Left forelimb (tissue), 1 donor: ENCODE data around the gene MLKL.
"Not testable (repeated sequence)": the region's sequence is repeated elsewhere in the genome, so short reads cannot be mapped to it uniquely, and the experiment has no call there.

Experiments
- DNase-seq: peaks from one replicate; pipeline ENCODE4 v3.0.0-alpha.2; 2018; ENCODE audit warnings: low spot score

Gene MLKL

DNA sequence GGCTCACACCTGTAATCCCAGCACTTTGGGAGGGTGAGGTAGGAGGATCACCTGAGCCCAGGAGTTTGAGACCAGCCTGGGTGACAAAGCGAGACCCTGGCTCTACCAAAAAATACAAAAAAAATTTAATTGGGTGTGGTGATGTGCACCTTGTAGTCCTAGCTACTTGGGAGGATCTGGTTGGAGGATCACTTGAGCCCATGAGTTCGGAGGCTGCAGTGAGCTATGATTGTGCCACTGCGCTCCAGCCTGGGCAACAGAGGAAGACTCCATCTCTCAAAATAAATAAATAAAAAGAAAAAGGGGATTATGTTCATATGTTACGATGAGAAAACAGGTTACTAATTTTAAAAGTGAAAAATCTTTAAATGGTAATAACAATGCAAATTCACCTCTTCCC, 996 bp downstream of the MLKL start:
- DNase-seq, result no peak

DNA sequence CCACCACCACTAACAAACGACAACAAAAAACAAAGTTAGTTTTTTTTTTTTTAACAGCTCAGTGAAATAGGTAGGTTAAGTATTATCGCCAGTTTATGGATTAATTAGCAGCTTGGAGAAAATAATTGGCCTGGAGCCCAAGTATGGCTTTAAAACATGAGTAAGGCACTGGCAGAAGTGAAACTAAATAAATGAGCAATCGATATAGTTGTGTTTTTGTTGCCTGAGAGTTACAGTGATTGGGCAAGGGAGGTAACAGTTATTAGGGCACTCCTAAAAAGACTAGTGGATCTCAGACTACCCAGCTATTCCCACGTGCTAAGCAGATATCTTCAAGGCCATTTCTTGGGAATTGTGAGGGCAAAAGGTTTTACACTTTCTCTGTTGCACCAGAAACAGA, 2.4 kb downstream of the MLKL start:
- no peak for DNase-seq

DNA sequence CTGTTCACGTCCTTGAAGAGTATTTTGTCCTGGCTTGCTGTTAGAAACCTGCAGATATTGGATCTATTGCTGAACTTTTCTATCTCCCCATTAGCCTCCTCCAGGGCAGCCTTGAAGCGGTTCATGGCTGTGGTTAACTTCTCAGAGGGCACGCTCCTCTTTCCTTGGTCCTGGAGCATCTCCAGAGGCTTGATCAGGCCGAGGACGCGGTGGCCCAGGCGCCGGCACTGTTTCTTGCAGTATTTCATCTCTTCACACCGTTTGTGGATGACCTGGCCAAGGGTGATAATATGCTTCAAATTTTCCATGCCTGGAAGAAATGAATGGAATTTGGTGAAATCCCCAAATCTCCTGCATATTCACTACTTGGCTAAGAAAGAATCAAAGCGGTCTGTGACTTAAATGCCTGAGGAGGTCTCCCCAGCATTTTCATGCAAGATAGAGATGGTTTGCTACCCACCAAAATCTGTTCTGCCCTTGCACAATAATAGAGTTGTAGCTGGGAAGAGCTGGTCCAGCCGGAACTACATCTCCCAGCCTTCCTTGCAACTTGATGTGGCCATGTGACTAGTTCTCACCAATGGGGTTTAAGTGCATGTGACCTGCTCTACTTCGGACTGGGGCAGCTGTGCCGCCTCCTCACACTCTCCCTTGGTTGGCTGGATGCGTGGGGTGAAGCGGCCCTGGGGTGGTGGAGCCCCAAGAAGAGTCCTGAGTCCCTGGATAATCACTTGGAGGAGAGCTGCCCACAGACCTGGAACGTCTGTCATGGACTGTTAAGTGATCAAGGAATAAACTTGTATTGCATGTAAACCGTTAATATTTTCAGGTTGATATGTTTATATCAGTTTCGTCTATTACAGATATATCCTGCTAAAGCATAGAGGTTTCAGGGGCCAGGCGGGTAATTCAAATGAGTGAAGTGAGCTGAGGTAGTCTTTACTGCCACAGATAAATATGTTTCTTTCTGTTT, 4.9 kb downstream of the MLKL start:
- peak; percentile 80 for DNase-seq

DNA sequence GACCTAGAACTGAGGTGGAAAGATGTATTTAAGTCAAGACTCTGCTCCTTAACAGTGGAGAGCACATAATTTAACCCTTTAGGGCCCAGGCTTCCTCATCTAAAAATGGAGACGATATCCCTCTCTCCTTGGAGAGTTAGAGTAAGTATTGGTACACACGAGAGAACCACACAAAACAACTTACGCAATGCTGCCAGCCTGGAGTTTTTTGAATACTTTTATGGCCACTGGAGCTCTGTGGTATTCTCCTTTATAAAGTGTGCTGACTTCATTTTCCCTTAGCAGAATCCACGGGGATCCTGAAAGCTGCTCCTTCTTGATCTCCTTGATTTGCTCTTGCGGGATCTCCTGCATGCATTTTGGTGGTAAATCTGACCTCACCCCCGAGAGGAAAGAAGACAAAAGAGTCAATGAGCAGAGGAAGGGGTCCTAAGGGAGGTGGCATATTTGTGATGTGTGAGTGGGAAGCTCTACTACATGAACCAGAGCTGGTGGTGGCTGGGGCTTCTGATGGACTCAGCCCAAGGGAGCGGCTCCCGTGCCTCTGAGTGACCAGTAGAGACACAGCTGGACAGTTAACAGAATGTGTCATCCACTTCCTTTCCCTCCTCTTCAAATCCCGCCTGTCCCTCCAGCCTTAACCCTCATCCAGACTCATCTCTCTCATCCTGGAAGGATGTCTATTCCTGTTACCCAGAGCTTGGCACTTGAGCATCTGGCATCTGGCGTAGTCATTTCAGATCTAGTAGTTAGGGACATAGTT, 9.4 kb downstream of the MLKL start:
- no peak for DNase-seq

DNA sequence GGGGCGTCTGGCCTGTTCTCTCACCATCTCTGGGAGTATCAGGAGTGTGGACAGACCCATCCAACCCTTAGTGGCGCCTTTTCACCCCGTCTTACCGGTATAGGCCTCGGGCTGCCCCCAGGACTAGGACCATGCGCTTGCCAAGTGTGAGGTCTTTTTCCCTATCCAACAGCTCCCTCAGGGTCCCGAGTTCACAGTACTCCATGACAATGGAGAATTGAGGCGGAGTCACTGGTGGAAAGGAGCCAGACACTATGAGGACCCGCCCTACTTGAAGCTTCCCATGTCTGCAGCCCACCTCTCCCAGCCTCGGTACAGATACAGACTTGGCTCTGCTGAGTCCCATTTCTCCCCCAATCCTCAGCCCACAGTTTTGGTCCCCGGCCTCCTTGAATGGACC, 18.1 kb downstream of the MLKL start:
- DNase-seq, result no peak

DNA sequence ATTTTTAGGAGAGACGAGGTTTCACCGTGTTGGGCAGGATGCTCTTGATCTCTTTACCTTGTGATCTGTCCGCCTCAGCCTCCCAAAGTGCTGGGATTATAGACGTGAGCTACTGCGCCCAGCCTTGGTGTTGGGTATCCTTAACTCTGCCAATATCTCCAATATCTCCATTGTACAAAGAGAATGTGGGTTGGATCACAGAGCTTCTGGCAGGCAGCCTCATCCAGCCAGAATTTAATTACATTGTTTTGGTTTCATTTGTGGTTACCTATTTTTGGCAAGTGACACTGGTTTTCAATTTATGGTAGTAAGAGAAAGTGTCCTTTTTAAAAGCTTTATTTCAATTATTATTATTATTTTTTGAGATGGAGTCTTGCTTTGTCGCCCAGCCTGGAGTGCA, 20.0 kb downstream of the MLKL start:
- DNase-seq, result no peak

DNA sequence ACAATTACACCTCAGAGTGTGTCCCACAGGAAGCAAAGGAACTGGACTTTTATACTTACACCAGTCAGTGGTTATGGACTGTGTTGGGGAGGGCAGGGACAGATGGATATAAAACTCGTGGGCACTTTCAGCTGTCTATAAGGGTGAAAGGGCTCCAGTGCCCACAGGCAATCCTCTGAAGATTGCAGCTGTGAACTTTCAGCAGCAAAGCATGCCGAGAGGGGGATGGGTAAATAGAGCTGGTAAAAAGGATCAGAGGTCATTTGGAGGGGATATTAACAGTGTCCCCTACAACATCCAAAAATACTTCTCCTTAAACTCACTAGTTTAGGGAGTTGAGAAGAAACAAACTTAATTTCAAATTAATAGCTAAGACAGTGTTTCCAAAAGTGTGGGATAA, 20.7 kb downstream of the MLKL start:
- no peak for DNase-seq

DNA sequence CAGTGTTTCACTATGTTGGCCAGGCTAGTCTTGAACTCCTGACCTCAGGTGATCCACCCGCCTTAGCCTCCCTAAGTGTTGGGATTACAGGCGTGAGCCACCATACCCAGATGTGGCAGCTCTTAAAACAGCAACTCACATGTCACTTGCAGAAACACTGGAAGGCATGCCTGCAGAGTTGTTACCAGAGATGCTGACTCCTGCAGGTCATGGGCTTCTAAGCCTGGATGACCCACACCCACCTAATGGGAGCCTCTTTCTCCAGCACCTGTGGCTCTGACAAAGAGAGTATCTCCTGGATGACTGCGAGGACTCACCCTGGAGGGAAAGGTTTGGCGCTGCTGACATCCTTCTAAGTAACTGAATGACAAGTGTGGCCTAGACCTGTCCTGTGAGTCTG, 22.8 kb downstream of the MLKL start:
- no peak for DNase-seq

DNA sequence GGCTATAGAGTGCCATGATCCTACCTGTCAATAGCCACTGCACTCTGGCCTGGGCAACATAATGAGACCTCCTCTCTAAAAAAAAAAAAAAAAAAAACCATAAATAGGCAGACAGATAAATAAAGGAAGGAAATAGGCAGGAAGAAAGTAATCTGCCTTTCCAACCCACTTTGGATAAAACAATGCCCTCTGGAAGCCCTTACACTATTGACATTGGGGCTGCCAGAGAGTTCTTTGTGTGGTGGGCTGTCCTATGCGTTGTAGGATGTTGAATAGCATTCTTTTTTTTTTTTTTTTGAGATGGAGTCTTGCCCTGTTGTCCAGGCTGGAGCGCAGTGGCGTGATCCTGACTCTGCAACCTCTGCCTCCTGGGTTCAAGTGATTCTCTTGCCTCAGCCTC, 26.8 kb downstream of the MLKL start:
- no peak for DNase-seq

DNA sequence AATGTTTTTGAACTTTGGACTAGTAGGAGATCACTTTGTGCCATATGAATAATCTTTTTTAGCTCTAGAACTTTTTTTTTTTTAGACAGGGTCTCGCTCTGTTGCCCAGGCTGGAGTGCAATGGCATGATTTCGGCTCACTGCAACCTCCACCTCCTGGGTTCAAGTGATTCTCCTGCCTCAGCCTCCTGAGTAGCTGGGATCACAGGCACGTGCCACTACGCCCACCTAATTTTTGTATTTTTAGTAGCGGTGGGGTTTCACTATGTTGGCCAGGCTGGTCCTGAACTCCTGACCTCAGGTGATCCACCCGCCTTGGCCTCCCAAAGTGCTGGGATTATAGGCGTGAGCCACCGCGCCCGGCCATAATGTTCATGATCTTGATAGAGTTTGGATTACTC, 31.8 kb downstream of the MLKL start:
- DNase-seq, result not testable (repeated sequence)

DNA sequence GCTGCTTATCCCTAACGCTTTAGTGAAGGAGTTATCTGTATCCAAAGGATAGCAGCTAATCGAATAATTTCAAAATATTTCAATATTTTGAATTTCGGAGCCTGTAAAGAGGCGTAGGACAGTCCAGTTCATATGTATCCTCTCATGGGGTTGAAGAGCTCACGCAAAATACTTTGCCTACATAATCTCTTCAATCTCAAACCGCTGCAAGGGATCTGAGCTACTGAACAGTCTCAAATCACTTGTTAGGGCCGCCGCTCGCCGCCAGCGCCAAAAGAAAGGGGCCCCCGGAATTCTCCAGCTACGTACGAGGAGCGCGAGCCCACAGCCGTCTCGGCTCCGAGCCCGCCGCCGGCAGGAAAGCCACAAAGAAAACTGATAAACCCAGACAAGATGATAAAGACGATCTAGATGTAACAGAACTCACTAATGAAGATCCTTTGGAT, 33.4 kb downstream of the MLKL start:
- DNase-seq, result peak; percentile 69

DNA sequence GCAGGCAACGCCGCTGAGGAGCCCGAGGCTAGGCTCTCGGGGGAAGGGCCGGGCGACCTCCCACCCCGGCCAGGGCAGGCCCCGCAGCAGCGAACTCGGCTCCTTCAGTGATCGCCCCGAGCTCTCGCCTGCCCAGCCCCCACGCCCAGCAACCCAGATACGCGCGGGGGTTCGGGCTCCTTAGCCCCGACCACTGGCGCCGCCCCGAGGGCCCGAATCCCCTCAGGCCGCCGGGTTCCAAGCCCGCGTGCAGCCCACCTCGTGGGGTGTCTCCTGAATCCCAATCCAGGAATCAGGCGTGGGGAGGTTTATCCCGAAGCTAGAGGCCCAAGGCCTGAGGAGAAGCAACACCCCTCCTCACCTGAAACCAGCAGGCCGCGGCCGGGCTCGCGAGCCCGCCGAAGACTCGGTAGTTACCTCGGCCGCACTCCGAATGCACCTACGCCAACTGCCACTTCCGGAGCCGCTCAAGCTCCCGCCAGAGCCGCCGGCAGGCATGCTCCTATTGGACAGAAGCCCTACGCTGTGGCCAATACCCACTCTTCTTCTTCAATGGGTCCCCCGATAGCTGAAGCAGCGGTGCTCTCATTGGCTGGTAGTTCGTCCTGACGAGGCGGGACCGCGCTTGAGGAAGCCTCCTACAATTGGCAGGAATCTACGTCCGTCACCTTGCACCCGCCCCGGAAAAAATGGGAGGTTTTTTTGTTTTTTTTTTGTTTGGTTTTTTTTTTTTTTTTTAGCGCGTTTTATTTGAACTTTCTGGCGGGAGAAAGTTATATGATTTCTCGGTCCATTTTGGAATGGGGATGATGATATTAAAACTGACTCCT, 34.0 kb downstream of the MLKL start, which contains the start of gene RFWD3:
RFWD3 (minus strand) TSS at position 453 of the 830 bp plus-strand sequence. CDS start 5,428 bp downstream, outside the sequence.
- DNase-seq, result peak; percentile 95

DNA sequence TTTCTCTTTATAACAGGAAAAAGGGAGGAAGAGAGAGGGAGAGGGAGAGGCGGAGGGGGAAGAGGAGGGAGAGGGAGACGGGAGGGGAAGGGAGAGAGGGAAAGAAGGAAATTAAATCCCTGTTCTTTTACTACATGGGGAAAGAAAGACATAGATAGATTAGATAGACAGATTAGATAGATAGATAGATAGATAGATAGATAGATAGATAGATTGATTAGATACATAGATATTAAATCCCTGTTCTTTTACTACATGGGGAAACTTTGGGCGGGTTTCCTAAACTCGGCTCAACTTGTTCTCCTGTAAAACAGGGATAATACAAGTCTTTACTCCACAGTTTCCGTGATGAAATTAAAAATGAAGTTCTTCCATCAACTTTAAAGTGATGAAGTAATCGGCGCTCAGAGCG, 34.6 kb downstream of the MLKL start:
- DNase-seq, result no peak

DNA sequence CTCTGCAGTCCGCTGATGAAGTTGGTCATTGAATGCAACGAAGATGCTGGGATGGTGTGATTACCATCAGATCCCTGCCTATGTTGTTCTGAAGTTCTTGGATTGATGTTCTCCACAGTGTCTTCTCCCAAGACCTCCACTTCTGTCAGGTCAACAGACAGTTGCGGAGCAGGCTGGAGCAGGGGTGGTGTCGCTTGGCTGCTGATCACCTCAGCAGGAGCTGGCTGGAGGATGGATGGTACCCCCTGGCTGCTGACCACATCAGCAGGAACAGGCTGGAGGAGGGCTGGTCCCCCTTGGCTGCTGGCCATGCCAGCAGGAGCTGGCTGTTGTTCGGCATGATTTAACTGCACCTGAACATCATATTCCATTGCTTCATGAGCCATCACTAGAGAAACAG, 39.6 kb downstream of the MLKL start:
- no peak for DNase-seq

DNA sequence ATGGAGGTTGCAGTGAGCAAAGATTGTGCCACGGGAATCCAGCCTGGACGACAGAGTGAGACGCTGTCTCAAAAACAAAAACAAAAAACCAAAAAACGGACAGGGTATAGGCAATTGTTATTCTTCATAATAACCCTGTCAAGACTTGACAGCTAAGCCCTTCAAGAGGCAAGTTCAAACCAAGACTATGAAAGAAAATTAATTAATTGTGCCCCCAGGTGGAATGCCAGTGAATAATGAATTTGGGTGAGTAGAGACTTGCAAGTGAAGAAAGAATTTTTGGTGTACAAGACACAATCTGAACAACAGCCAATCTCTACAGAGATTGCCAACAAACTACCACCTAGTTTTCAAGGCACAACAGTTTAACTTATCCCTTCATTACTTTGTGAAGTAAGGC, 40.3 kb downstream of the MLKL start:
- no peak for DNase-seq

DNA sequence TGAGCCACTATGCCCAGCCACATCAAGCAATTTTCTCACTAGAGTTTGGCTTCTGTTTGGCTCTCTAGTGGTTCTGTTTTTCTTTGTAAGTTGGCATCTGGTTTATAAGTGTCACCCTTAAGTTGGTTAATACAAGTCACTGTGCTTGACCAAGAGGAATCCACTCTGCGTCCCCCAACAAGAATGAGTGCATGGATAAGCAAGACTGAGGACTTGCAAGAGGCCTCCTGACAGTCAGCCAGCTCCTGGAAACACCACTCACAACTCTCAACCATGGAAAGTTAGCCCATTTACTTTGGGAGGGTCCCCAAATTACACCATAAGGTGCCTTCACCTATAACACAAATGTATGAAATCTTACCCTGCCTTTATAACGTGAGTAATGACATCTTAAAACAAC, 41.6 kb downstream of the MLKL start:
- no peak for DNase-seq

DNA sequence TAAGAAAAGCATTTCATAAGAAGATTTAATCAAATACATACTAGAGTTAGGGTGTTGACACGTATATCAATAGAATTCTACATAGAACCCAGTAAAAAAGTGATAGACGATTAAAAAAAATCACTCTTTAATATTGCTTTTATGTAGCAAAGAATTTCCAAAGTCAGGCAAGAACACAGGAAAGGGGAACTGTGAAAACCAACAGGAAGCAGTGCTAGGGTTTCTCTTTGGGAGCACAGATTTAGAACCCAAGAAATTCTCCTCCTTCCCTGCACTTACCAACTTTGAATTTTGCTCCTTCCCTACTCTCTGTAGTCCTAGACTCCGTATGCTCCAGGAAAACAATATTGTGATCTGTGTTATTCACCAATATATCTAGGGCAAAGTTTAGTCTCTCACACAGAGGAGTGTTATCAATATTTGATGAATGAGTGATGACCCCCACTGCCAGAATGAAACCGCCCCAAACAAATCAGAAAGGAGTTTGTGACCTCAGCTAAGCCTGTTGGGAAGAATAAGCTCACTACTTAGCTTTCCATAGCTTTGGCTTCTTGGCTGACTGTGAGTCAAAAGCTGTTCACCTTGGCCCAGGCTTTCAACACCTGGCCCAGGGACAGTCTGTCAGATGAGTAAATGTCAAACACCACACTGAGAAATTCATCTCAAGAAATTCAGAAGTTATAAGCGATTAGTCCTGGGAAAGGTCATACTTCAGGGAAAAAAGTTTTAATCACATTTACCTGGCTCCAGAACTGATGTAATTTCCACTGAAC, 42.6 kb downstream of the MLKL start:
- DNase-seq, result no peak

DNA sequence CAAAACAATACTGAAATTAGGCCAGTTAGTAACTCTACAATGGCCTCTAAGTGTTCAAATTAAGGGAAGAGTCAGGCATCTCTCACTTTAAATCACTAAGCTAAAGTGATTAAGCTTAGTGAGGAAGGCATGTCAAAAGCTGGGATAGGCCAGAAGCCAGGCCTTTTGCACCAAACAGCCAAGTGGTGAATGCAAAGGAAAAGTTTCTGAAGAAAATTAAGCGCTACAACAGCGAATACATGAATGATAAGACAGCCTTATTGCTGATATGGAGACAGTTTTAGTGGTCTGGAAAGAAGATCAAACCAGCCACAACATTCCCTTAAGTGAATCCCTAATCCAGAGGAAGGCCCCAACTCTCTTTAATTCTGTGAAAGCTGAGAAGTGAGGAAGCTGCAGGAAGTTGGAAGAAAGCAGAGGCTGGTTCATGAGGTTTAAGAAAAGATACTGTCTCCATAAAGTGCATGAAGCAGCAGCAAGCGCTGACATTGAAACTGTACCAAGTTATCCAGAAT, 46.1 kb downstream of the MLKL start:
- no peak for DNase-seq

DNA sequence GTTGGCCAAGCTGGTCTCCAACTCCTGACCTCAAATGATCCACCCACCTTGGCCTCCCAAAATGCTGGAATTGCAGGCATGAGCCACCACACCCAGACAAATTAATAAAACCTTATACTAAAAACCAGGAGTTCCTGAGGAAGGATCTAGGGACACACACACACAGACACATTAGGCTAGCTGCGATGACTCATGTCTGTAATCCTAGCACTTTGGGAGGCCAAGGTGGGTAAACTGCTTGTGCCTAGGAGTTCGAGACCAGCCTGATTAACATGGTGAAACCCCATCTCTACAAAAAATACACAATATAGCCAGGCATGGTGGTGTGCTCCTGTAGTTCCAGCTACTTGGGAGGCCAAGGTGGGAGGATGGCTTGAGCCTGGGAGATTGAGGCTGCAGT, 47.8 kb downstream of the MLKL start:
- not testable (repeated sequence) for DNase-seq

DNA sequence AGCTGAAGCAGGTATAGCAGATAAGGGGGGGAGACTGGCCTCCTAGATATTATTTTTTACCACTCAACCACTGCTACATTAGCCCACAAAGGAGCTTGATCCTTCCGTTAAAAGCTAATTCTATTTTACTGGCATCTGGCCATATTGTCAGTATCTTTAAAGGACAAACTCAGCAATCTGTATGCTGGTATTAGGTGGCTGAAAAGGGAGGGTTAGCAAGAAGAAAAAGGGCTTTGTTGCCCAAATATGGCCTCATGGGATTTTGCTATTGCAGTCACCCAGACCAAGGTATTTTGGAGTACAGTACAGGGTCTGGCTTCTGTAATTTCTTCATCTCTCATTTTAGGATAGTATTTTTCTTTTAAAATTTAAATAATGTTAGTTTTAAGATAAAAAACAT, 48.4 kb downstream of the MLKL start:
- no peak for DNase-seq

DNA sequence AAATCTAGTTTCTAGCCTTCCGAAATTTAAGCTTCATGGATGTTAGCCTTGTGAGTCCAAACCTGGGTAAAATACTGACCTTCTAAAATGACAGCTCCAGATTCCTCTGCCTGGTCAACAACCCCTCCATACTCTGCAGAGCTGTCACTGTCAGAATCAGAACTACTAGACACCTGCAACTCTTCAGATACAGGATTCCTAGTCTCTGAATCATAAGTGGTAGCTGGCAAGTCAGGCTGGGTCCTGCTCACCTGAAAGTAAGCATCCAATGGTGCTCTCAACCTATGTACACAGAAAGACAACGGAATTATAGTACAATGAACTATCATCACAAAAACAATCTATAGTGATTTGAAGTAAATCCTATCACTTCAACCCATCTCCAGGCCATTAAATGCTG, 48.8 kb downstream of the MLKL start:
- no peak for DNase-seq
